NB4 (cell line): Measurements from ENCODE around the gene CDHR3.

Experiments
- CTCF ChIP-seq: IDR thresholded peaks from one replicate; pipeline ENCODE4 v1.5.1; 2012; ENCODE audit warnings: low read depth, low read length
- MAX ChIP-seq: IDR thresholded peaks from 2 replicates; pipeline ENCODE4 v1.6.1; 2011; ENCODE audit warnings: low read depth, low read length
- POLR2A ChIP-seq: IDR thresholded peaks from 2 replicates; pipeline ENCODE4 v1.6.1; 2011; ENCODE audit warnings: mild to moderate bottlenecking; ENCODE audit not compliant: insufficient read length; ENCODE audit errors: extremely low read depth

GRCh38 chr7:106068986-106069385 is 105.9 kb downstream of the CDHR3 start:
- TF ChIP-seq CTCF (no peak), POLR2A (no peak), MAX (no peak)
